Skin epidermis (tissue), 12 donors: ENCODE measurements around the gene RPRD1A.
"Not testable (repeated sequence)": the region's sequence is repeated elsewhere in the genome, so short reads cannot be mapped to it uniquely, and the experiment has no call there.

Experiments used
- H3K27ac ChIP-seq, 21 experiments: fragments of 200-600 bp; sonication (generic) in 11 of 21; one replicate each; pipeline ENCODE4 v1.5.0; 2020; ENCODE audit warnings: mild to moderate bottlenecking in 3 of 21, inconsistent platforms in 2 of 21, moderate library complexity in 2 of 21
- H3K4me3 ChIP-seq, 7 experiments: fragments of 200-600 bp; sonication (generic) in 2 of 7; one replicate each; pipeline ENCODE4 v1.5.0; 2020; ENCODE audit warnings: inconsistent platforms in 2 of 7, mild to moderate bottlenecking in 2 of 7, moderate library complexity in 1 of 7

RPRD1A gene

GRCh38 chr18:35974181-35974580 is 93.2 kb downstream of the RPRD1A start:
- no peak overlapping the region for H3K4me3 ChIP-seq

GRCh38 chr18:35973650-35974049 is 93.7 kb downstream of the RPRD1A start:
- Histone ChIP-seq H3K4me3 (peak overlapping the region in 4 of 7 experiments; percentile 50 to 87 (median 71)), H3K27ac (peak overlapping the region in 3 of 21 experiments; percentile 86 to 91 (median 90))

More at GRCh38 chr18:35974181-35974580, 93.2 kb downstream of the RPRD1A start:
- no peak overlapping the region for H3K27ac ChIP-seq

- H3K4me3 ChIP-seq = peak within 1 kb of the TSS; percentile 46 to 91 (median 65)
- H3K27ac ChIP-seq = peak within 1 kb of the TSS; percentile 17 to 95 (median 89)
Measured at GRCh38 chr18:35972197-35973000, 95.0 kb downstream of the RPRD1A start, which contains the start of gene RMP24. RMP24 (plus strand) TSS chr18:35972679.

DNA sequence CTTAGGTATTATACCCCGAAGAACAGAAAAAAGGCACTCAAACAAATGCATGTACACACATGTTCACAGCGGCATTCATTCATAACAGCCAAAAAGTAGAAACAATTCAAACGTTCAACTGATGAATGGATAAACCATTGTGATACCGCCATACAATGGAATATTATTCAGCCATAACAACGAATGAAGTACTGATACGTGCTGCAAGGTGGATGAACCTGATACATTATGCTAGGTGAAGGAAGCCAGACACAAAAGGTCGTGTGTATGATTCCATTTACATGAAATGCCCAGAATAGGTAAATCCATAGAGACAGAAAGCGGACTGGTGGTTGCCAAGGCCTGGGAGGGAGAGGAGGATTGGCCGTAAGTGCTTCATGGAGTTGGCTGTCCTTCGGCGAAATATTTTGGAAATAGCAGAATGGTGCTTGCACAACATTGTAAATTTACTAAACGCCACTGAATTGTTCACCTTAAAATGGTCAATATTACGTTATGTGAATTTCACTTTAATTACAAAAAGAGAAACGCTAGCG is 95.6 kb downstream of the RPRD1A start:
- H3K4me3 ChIP-seq = peak overlapping the region; percentile 46 to 91 (median 65)
- H3K27ac ChIP-seq = peak overlapping the region; percentile 7 to 95 (median 89)

- peak overlapping the region in 5 of 21 experiments; percentile 2 to 89 (median 31) for H3K27ac ChIP-seq
- H3K4me3 ChIP-seq = no peak overlapping the region
Measured at GRCh38 chr18:35969676-35970075, 97.7 kb downstream of the RPRD1A start.

GRCh38 chr18:35968278-35968880 is 99.0 kb downstream of the RPRD1A start:
- H3K4me3 ChIP-seq = no peak overlapping the region
- H3K27ac ChIP-seq = peak overlapping the region in 5 of 21 experiments; percentile 2 to 54 (median 17)

DNA sequence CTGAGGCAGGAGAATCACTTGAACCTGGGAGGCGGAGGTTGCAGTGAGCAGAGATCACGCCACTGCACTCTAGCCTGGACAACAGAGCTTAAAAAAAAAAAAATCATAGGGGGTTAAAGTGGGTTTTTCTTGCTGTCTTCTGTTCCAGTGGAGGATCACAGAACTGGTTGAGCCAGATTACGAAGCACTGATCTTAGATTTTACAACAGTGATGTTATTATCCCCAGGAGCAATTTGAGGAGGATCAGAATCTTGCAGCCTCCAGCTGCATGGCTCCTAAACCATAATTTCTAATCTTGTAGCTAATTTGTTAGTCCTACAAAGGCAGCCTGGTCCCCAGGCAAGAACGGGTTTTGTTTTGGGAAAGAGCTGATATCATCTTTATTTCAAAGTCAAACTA is 99.5 kb downstream of the RPRD1A start:
- H3K4me3 ChIP-seq = not testable (repeated sequence)
- peak overlapping the region in 5 of 21 experiments; percentile 2 to 54 (median 17) for H3K27ac ChIP-seq

- no peak overlapping the region for H3K27ac ChIP-seq
- H3K4me3 ChIP-seq = no peak overlapping the region
Measured at GRCh38 chr18:35964319-35964718, 103.0 kb downstream of the RPRD1A start.

DNA sequence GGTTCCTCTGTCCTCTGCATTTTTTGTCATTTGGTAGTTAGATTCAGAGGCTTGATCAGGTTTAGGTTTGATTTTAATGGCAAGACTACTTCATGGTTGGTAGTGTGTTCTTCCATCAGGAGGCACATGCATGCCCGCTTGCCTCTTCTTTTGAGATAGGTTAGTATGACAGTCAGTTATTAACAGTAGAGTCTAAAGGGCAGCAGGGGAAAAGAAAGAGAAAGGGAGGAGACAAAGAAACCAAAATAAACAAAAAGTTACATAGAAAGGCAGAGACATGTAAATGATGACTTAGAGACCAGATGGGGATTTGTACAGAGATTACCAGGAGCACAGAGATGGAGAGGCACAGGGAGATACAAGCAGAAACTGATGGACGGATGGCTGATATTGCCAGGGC is 105.0 kb downstream of the RPRD1A start:
- H3K4me3 ChIP-seq = no peak overlapping the region
- no peak overlapping the region for H3K27ac ChIP-seq

DNA sequence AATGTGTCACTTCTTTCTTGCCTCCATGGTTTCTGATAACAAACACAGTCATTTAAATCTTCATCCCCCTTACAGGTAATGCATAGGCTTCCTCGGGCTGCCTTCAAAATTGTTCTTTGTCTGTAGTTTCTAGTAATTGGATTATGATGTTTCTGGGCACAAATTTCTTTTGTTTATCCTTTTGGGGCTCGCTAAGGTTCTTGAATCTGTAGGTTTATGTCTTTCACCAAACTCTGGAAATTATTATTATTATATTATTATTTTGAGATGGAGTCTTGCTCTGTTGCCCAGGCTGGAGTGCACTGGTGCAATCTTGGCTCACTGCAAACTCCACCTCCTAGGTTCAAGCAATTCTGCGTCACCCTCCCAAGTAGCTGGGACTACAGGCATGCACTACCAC is 111.1 kb downstream of the RPRD1A start:
- no peak overlapping the region for H3K4me3 ChIP-seq
- no peak overlapping the region for H3K27ac ChIP-seq

GRCh38 chr18:35953688-35954087 is 113.7 kb downstream of the RPRD1A start:
- Histone ChIP-seq H3K4me3 (no peak overlapping the region), H3K27ac (no peak overlapping the region)

DNA sequence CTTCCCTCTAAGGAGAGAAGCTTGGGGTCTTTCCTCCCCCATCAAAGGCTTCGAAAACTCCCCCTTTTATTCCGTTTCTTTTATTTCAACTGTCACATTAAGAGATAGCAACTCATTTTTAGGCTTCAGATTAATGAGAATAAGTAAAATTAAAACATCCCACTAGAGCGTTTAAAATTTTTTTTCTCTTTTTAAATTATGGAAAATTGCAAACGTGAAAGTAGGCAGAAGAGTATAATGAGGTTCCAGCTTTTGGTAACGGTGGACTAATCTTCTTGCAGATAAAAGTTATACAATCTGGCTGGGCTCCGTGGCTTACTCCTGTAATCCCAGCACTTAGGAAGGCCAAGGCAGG is 116.8 kb downstream of the RPRD1A start:
- H3K4me3 ChIP-seq = peak overlapping the region; percentile 21 to 53 (median 44)
- H3K27ac ChIP-seq = peak overlapping the region in 1 of 21 experiments; percentile 62

DNA sequence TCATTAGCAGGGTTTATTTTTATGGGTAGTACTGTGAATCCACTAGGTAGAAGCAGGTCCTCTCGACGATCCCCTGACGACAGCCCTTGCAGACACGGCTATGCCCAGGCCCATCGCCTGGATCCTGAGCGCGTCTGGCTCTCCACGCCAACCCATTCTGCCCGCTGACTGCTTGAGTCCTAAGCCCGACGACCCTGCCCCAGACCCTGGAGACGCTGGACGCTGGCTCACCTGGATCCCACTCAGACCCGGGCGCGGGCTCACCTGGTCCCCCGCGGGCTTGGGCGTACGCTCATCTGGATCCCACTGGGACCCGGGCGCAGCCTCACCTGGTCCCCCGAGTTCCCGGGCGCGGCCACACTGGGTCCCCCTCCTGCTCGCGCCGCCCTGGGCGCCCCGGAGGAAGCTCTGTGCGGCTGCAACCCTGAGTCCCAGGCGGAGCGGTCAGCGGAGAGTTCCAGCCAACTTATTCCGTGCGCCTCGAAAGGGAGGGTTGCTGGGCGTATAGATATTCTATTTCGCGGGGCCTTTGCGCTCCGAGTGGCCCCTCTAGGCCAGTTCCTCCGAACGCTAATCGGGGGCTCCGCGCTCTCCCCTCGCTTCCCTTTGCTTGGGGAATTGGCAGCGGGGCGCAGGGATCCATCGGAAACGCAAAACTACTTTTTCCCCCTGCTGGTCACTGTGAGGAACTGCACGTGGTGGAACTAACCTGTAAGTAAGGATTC is 117.3 kb downstream of the RPRD1A start:
- Histone ChIP-seq H3K27ac (peak overlapping the region in 11 of 21 experiments; percentile 3 to 76 (median 46)), H3K4me3 (peak overlapping the region; percentile 21 to 53 (median 44))

- Histone ChIP-seq H3K4me3 (no peak overlapping the region), H3K27ac (no peak overlapping the region)
Measured at GRCh38 chr18:35949090-35949489, 118.3 kb downstream of the RPRD1A start.

DNA sequence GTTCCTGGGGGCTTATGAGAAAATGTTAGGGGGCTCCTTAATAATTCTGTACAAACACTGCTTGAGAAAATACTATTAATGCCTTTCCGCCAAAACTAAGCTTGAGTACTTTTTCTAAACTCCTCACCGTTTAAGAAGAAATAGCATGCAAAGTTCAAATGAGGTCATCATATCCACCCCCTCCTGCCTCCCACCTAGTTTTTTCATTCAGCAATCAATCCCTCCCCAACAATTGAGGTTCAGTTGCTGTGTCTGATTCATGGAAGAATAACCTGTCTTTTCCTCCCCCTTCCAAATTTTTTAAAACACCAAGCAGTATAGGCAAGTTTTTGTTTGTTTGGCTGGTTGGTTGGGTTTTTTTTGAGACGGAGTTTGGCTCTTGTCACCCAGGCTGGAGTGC is 119.3 kb downstream of the RPRD1A start:
- Histone ChIP-seq H3K27ac (no peak overlapping the region), H3K4me3 (no peak overlapping the region)

DNA sequence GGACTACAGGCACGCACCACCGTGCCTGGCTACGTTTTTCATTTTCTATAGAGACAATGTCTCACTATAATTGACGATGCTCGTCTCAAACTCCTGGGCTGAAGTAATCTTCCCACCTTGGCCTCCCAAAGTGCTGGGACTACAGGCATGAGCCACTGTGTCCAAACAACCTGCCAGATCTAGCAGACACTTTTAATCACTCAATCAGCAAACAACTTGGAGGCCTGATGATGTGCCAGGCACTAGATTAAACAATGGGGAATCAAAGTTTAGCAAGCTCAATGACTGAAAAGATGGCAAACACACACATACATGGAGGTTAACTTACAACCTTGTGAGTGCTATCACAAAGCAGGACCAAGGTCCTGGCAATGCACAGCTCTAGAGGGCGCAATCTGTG is 124.7 kb downstream of the RPRD1A start:
- Histone ChIP-seq H3K4me3 (no peak overlapping the region), H3K27ac (no peak overlapping the region)

DNA sequence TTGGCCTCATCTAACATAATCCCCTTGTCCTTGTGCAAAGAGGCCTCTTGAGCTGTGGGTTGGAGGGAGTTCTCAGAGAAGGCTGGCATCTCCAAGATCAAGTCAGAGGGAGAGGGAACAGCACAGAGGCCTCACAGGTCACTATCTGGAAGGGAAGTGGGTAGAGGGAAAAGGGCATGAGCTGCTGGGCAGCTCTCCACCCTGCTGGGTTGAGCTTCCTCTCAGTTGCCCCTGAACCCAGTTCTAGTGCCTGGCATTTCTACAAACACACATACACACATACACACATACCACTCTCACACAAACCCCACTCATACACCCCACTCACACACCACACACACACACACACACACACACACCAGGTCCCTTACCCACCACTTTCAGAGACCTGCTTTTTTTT is 125.2 kb downstream of the RPRD1A start:
- H3K27ac ChIP-seq = no peak overlapping the region
- H3K4me3 ChIP-seq = no peak overlapping the region

- no peak overlapping the region for H3K27ac ChIP-seq
- no peak overlapping the region for H3K4me3 ChIP-seq
Measured at GRCh38 chr18:35941299-35941698, 126.1 kb downstream of the RPRD1A start.
